Stimulated activated CD8-positive, alpha-beta memory T cell treated with anti-CD3 and anti-CD28 coated beads, Interleukin-7, amount 100 ng/mL, for 24 hours (primary cell): Measurements from ENCODE around the gene XRCC1.
"Not testable (repeated sequence)": the region's sequence is repeated elsewhere in the genome, so short reads cannot be mapped to it uniquely, and the experiment has no call there.

Experiments used
- DNase-seq: peaks from one replicate; pipeline ENCODE4 v3.0.0-alpha.2; 2020; ENCODE audit warnings: low read depth

XRCC1 gene

GRCh38 chr19:43519436-43520088, 55.8 kb downstream of the XRCC1 start:
- DNase-seq = no peak

- DNase-seq = no peak
Measured at GRCh38 chr19:43518051-43518450, 57.3 kb downstream of the XRCC1 start.

- DNase-seq = not testable (repeated sequence)
Measured at GRCh38 chr19:43512399-43512798, 62.9 kb downstream of the XRCC1 start.

DNA sequence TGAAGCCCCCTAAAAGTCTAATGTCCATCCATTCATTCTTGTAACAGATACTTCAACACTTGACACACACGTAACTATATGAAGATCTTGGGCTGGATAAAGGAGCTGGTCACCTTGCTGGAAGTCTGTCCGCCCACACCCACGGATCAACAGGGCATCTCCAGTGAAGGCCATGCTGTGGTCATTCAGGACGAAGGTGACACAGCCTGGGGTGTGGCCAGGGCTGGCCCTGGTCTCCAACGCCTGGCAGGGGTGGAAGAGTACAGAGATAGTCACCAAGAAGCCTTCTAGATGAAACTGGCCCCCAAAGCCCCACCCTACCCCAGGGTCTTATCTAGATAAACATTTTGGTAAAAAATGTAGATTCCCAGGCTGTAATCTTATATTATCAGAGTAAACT, 64.0 kb downstream of the XRCC1 start:
- DNase-seq = no peak

DNA sequence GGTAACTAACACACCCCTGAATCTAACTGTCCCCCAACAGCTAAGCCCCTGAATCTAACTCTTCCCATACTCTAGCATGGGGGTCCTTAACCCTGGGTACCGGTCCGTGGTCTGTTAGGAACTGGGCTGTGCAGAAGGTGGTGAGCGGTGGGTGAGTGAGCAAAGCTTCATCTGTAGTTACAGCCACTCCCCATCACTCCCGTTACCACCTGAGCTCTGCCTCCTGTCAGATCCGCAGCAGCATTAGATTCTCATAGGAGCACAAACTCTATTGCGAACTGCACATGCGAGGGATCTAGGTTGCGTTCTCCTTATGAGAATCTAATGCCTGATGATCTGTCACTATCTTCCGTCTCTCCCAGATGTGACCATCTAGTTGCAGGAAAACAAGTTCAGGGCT, 64.6 kb downstream of the XRCC1 start:
- DNase-seq = no peak

DNA sequence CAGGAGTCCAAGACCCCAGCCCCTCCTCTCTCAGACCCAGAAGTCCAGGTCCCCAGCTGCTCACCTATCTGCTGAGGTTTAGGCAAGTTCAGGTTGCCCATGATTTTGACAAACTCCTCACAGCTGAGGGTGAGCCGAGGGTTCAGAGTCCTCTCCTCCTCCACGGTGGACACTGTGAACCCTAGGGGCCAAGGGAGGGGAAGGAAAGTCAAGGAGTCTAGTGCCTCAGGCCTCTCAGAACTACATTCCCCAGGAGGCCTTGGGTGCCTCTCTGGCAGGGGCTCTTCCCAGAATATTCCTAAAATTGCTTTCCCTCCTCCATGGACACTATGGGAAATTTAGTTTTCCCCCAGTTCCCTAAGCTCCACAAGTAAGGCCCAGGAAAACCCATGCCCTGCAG, 67.4 kb downstream of the XRCC1 start:
- no peak for DNase-seq

DNA sequence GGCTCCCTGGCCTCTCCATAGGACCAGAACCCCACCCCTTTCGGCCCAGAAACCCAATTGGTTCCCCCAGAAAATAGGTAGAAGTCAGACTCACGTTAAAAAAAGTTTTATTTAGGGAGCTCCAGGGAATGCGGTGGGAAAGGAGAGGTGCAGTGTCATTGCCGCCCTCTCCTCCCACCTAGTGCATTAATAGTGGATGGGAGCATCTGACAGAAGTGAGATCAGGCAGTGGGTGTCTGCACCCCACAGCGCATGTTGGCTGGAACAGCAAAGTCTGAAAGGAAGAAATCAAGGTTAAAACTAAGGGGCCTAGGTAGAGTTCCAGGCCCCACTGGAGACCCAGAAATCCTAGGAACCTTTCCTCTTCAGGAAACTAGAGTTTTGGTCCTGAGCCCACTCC, 68.7 kb downstream of the XRCC1 start:
- no peak for DNase-seq

GRCh38 chr19:43505941-43506340, 69.4 kb downstream of the XRCC1 start:
- no peak for DNase-seq

GRCh38 chr19:43505186-43505456, 70.2 kb downstream of the XRCC1 start:
- no peak for DNase-seq

- no peak for DNase-seq
Measured at GRCh38 chr19:43504426-43505185, 70.7 kb downstream of the XRCC1 start, which contains the start of gene PHLDB3. TSS of gene PHLDB3 (minus strand) at chr19:43504746. CDS start at chr19:43504118, 628 bp downstream.

GRCh38 chr19:43503501-43504425, 71.6 kb downstream of the XRCC1 start:
- DNase-seq = peak; percentile 98

DNA sequence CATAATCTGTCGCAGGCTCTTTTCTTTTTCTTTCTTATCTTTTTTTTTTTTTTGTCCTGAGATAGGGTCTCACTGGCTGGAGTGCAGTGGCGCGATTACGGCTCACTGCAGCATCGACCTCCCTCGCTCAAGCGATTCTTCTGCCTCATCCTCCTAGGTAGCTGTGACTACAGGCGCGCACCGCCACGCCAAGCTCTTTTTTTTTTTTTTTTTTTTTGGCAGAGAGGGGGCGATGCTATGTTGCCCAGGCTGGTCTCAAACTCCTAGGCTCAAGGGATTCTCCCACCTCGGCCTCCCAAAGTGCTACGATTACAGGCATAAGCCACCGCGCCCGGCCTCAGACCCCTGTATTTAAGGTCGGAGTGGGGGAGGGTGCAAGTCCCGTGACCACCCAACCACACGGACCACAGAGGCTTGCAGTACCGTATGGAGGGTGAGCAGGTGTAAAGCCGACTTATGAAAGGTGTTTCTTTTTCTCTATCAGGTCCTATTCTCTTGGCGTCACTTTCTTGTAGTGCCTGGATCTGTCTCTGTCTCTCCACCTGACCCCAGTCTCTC, 72.8 kb downstream of the XRCC1 start:
- DNase-seq = no peak

- no peak for DNase-seq
Measured at GRCh38 chr19:43501661-43502418, 73.5 kb downstream of the XRCC1 start.

- no peak for DNase-seq
Measured at GRCh38 chr19:43499042-43499441, 76.3 kb downstream of the XRCC1 start.

- no peak for DNase-seq
Measured at GRCh38 chr19:43498233-43498842, 77.0 kb downstream of the XRCC1 start.

DNA sequence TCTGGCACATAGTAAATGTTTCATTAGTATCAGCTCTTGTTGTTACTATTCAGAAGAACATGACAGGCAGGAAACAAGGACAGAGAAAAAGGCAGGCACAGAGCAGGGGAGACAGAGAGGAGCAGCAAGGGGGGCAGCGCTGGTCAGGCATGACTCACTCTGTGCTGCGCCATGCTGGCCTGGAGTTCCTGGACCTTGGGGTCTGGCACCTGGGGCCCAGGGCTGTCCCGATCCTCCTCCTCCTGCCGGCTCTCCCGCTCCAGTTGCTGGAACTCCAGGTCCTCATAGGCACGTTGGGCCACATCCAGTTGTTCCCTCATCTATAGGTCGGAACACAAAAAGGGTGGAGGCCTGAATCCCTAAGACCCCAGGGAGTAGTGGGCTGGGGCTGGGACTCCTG, 78.4 kb downstream of the XRCC1 start:
- no peak for DNase-seq

DNA sequence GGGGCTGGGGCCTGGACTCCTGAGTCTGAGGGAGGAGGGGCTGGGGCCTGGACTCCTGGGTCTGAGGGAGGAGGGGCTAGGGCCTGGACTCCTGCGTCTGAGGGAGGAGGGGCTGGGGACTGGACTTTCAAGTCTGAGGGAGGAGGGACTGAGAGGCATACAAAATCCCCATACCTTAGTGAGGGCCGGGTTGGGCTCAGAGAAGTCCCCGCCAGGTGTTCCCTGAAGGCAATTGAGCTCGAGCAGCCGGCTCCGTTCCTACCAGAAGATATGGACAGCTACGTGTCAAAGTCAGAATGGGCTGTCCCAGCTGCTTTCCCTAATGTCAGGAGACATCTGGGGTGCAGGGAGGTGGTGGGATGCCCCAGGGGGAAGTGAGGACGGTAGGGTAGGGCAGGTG, 80.2 kb downstream of the XRCC1 start:
- no peak for DNase-seq
